Measurements from ENCODE around the gene SYCE3.

GRCh38 chr22:50547263-50547985 is 15.3 kb downstream of the SYCE3 start:
- TF ChIP-seq, protein P1, sequence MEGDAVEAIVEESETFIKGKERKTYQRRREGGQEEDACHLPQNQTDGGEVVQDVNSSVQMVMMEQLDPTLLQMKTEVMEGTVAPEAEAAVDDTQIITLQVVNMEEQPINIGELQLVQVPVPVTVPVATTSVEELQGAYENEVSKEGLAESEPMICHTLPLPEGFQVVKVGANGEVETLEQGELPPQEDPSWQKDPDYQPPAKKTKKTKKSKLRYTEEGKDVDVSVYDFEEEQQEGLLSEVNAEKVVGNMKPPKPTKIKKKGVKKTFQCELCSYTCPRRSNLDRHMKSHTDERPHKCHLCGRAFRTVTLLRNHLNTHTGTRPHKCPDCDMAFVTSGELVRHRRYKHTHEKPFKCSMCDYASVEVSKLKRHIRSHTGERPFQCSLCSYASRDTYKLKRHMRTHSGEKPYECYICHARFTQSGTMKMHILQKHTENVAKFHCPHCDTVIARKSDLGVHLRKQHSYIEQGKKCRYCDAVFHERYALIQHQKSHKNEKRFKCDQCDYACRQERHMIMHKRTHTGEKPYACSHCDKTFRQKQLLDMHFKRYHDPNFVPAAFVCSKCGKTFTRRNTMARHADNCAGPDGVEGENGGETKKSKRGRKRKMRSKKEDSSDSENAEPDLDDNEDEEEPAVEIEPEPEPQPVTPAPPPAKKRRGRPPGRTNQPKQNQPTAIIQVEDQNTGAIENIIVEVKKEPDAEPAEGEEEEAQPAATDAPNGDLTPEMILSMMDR (IDR thresholded peaks at IDR 0.05): no peak
- TF ChIP-seq EZH2 (IDR thresholded peaks at IDR 0.05) (no peak), EZH2phosphoT487 (IDR thresholded peaks at IDR 0.05) (no peak)
